ENCODE data around the gene IPO7.
"Not testable (repeated sequence)": the region's sequence is repeated elsewhere in the genome, so short reads cannot be mapped to it uniquely, and the experiment has no call there.

The IPO7 gene

GRCh38 chr11:9384535-9385326, at the start of gene IPO7:
IPO7 (plus strand) TSS chr11:9384652; CDS start chr11:9384764, 112 bp downstream.
- H3K27ac ChIP-seq (ENCODE audit: low read length), result peak within 1 kb of the TSS; percentile 93
- H3K9ac ChIP-seq (ENCODE audit: low read length in 2 of 2), result peak within 1 kb of the TSS; percentile 94 to 95
- no peaks in the 10 kb centered on the region for H3K27me3 ChIP-seq (ENCODE audit: control insufficient read depth in 1 of 2, insufficient read depth in 2 of 2, low read length in 2 of 2)
- no peaks in the 10 kb centered on the region for H3K36me3 ChIP-seq (ENCODE audit: control insufficient read depth in 2 of 2, insufficient read depth in 2 of 2, low read length in 2 of 2)
- H3K4me1 ChIP-seq (ENCODE audit: control insufficient read depth, insufficient read depth, low read length), result peaks cover 18% of the 10 kb centered on the region
- H3K4me3 ChIP-seq (ENCODE audit: low read length in 2 of 2), result peak within 1 kb of the TSS; percentile 93 to 94
- no peaks in the 10 kb centered on the region for H3K9me3 ChIP-seq (ENCODE audit: control insufficient read depth in 2 of 2, low read length in 2 of 2)

GRCh38 chr11:9341638-9342178, 42.7 kb upstream of the IPO7 start:
- no peak overlapping the region for H3K27ac ChIP-seq (ENCODE audit: low read length)
- H3K9ac ChIP-seq (ENCODE audit: low read length in 2 of 2), result no peak overlapping the region
- H3K36me3 ChIP-seq (ENCODE audit: control insufficient read depth in 2 of 2, insufficient read depth in 2 of 2, low read length in 2 of 2), result no peaks in the 10 kb centered on the region
- H3K4me3 ChIP-seq (ENCODE audit: low read length in 2 of 2), result no peak overlapping the region
- no peaks in the 10 kb centered on the region for H3K4me1 ChIP-seq (ENCODE audit: control insufficient read depth, insufficient read depth, low read length)
- no peaks in the 10 kb centered on the region for H3K27me3 ChIP-seq (ENCODE audit: control insufficient read depth in 1 of 2, insufficient read depth in 2 of 2, low read length in 2 of 2)
- H3K9me3 ChIP-seq (ENCODE audit: control insufficient read depth in 2 of 2, low read length in 2 of 2), result no peaks in the 10 kb centered on the region

- Histone ChIP-seq H3K36me3 (ENCODE audit: control insufficient read depth in 2 of 2, insufficient read depth in 2 of 2, low read length in 2 of 2) (no peaks in the 10 kb centered on the region), H3K9me3 (ENCODE audit: control insufficient read depth in 2 of 2, low read length in 2 of 2) (no peaks in the 10 kb centered on the region), H3K27ac (ENCODE audit: low read length) (no peak overlapping the region), H3K27me3 (ENCODE audit: control insufficient read depth in 1 of 2, insufficient read depth in 2 of 2, low read length in 2 of 2) (no peaks in the 10 kb centered on the region), H3K4me3 (ENCODE audit: low read length in 2 of 2) (no peak overlapping the region), H3K9ac (ENCODE audit: low read length in 2 of 2) (no peak overlapping the region), H3K4me1 (ENCODE audit: control insufficient read depth, insufficient read depth, low read length) (no peaks in the 10 kb centered on the region)
Measured at GRCh38 chr11:9344061-9344680, 40.3 kb upstream of the IPO7 start.

- Histone ChIP-seq H3K9me3 (ENCODE audit: control insufficient read depth in 2 of 2, low read length in 2 of 2) (no peaks in the 10 kb centered on the region), H3K27me3 (ENCODE audit: control insufficient read depth in 1 of 2, insufficient read depth in 2 of 2, low read length in 2 of 2) (no peaks in the 10 kb centered on the region), H3K4me1 (ENCODE audit: control insufficient read depth, insufficient read depth, low read length) (no peaks in the 10 kb centered on the region), H3K9ac (ENCODE audit: low read length in 2 of 2) (no peak overlapping the region), H3K36me3 (ENCODE audit: control insufficient read depth in 2 of 2, insufficient read depth in 2 of 2, low read length in 2 of 2) (no peaks in the 10 kb centered on the region), H3K27ac (ENCODE audit: low read length) (no peak overlapping the region), H3K4me3 (ENCODE audit: low read length in 2 of 2) (no peak overlapping the region)
Measured at GRCh38 chr11:9347100-9347499, 37.4 kb upstream of the IPO7 start.

- not testable (repeated sequence) for H3K27me3 ChIP-seq (ENCODE audit: control insufficient read depth in 1 of 2, insufficient read depth in 2 of 2, low read length in 2 of 2); H3K9me3 ChIP-seq (ENCODE audit: control insufficient read depth in 2 of 2, low read length in 2 of 2); H3K27ac ChIP-seq (ENCODE audit: low read length); H3K4me1 ChIP-seq (ENCODE audit: control insufficient read depth, insufficient read depth, low read length); H3K9ac ChIP-seq (ENCODE audit: low read length in 2 of 2); H3K36me3 ChIP-seq (ENCODE audit: control insufficient read depth in 2 of 2, insufficient read depth in 2 of 2, low read length in 2 of 2); H3K4me3 ChIP-seq (ENCODE audit: low read length in 2 of 2)
Measured at GRCh38 chr11:9347779-9348178, 36.7 kb upstream of the IPO7 start.

GRCh38 chr11:9351321-9351881, 33.1 kb upstream of the IPO7 start:
- Histone ChIP-seq H3K27ac (ENCODE audit: low read length) (no peak overlapping the region), H3K27me3 (ENCODE audit: control insufficient read depth in 1 of 2, insufficient read depth in 2 of 2, low read length in 2 of 2) (no peaks in the 10 kb centered on the region), H3K36me3 (ENCODE audit: control insufficient read depth in 2 of 2, insufficient read depth in 2 of 2, low read length in 2 of 2) (no peaks in the 10 kb centered on the region), H3K9me3 (ENCODE audit: control insufficient read depth in 2 of 2, low read length in 2 of 2) (no peaks in the 10 kb centered on the region), H3K4me1 (ENCODE audit: control insufficient read depth, insufficient read depth, low read length) (no peaks in the 10 kb centered on the region), H3K9ac (ENCODE audit: low read length in 2 of 2) (no peak overlapping the region), H3K4me3 (ENCODE audit: low read length in 2 of 2) (no peak overlapping the region)

GRCh38 chr11:9357041-9357440, 27.4 kb upstream of the IPO7 start:
- Histone ChIP-seq H3K4me1 (ENCODE audit: control insufficient read depth, insufficient read depth, low read length) (no peaks in the 10 kb centered on the region), H3K27ac (ENCODE audit: low read length) (no peak overlapping the region), H3K27me3 (ENCODE audit: control insufficient read depth in 1 of 2, insufficient read depth in 2 of 2, low read length in 2 of 2) (no peaks in the 10 kb centered on the region), H3K4me3 (ENCODE audit: low read length in 2 of 2) (no peak overlapping the region), H3K36me3 (ENCODE audit: control insufficient read depth in 2 of 2, insufficient read depth in 2 of 2, low read length in 2 of 2) (no peaks in the 10 kb centered on the region), H3K9ac (ENCODE audit: low read length in 2 of 2) (no peak overlapping the region), H3K9me3 (ENCODE audit: control insufficient read depth in 2 of 2, low read length in 2 of 2) (no peaks in the 10 kb centered on the region)

GRCh38 chr11:9360862-9361622, 23.4 kb upstream of the IPO7 start:
- H3K36me3 ChIP-seq (ENCODE audit: control insufficient read depth in 2 of 2, insufficient read depth in 2 of 2, low read length in 2 of 2); H3K4me3 ChIP-seq (ENCODE audit: low read length in 2 of 2); H3K4me1 ChIP-seq (ENCODE audit: control insufficient read depth, insufficient read depth, low read length); H3K9ac ChIP-seq (ENCODE audit: low read length in 2 of 2); H3K9me3 ChIP-seq (ENCODE audit: control insufficient read depth in 2 of 2, low read length in 2 of 2); H3K27ac ChIP-seq (ENCODE audit: low read length); H3K27me3 ChIP-seq (ENCODE audit: control insufficient read depth in 1 of 2, insufficient read depth in 2 of 2, low read length in 2 of 2): not testable (repeated sequence)

- Histone ChIP-seq H3K4me3 (ENCODE audit: low read length in 2 of 2) (no peak overlapping the region), H3K27ac (ENCODE audit: low read length) (peak overlapping the region; percentile 98), H3K36me3 (ENCODE audit: control insufficient read depth in 2 of 2, insufficient read depth in 2 of 2, low read length in 2 of 2) (no peaks in the 10 kb centered on the region), H3K9ac (ENCODE audit: low read length in 2 of 2) (peak overlapping the region in 1 of 2 donors; percentile 21), H3K9me3 (ENCODE audit: control insufficient read depth in 2 of 2, low read length in 2 of 2) (no peaks in the 10 kb centered on the region), H3K27me3 (ENCODE audit: control insufficient read depth in 1 of 2, insufficient read depth in 2 of 2, low read length in 2 of 2) (no peaks in the 10 kb centered on the region), H3K4me1 (ENCODE audit: control insufficient read depth, insufficient read depth, low read length) (peaks cover 6% of the 10 kb centered on the region)
Measured at GRCh38 chr11:9362393-9362863, 22.0 kb upstream of the IPO7 start.

All from stomach smooth muscle (tissue), 2 donors.